ENCODE data around the gene FAM120A.

FAM120A gene

DNA sequence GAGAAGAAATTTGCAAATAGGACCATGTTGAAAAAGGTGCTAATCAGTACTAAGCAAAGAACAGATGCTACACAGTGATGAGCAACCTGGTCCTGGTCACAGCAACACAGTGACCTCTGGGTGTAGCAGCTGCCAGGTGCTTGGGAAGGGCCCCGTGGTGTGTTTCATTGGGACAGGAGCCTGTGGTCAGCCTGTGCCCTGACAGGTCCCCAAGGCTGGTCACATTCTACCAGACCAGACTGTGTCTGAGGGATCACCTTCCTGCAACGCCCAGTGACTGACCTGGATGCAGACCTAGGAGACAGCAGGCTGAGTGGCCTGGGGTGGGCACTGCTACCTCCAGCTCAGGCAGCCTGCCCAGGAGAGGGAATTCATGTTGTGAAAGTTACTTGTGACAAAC, 56.7 kb downstream of the FAM120A start:
- TF ChIP-seq FOXP2 (optimal IDR thresholded peaks at IDR 0.05; ENCODE audit: borderline replicate concordance, extremely low read depth, extremely low read length, insufficient read depth) = no peak
- no peak for TF ChIP-seq POLR2AphosphoS5 (IDR thresholded peaks at IDR 0.05; ENCODE audit: low read depth, low read length)

GRCh38 chr9:93509084-93509483, 57.6 kb downstream of the FAM120A start:
- TF ChIP-seq FOXP2 (optimal IDR thresholded peaks at IDR 0.05; ENCODE audit: borderline replicate concordance, extremely low read depth, extremely low read length, insufficient read depth) (no peak), REST (IDR thresholded peaks at IDR 0.05; ENCODE audit: insufficient read depth in 1 of 2, low read depth in 2 of 2, low read length in 2 of 2) (no peak)

- TF ChIP-seq REST (IDR thresholded peaks at IDR 0.05; ENCODE audit: insufficient read depth in 1 of 2, low read depth in 2 of 2, low read length in 2 of 2) (no peak), POLR2AphosphoS5 (IDR thresholded peaks at IDR 0.05; ENCODE audit: low read depth, low read length) (no peak), FOXP2 (optimal IDR thresholded peaks at IDR 0.05; ENCODE audit: borderline replicate concordance, extremely low read depth, extremely low read length, insufficient read depth) (no peak), SIN3A (IDR thresholded peaks at IDR 0.05; ENCODE audit: borderline replicate concordance, insufficient read depth, low read length) (no peak), TAF1 (IDR thresholded peaks at IDR 0.05; ENCODE audit: borderline replicate concordance, insufficient read depth, low read length) (no peak)
Observed at GRCh38 chr9:93510041-93510440, 58.6 kb downstream of the FAM120A start.

- TF ChIP-seq POLR2AphosphoS5 (IDR thresholded peaks at IDR 0.05; ENCODE audit: low read depth, low read length) (no peak), SIN3A (IDR thresholded peaks at IDR 0.05; ENCODE audit: borderline replicate concordance, insufficient read depth, low read length) (no peak), FOXP2 (optimal IDR thresholded peaks at IDR 0.05; ENCODE audit: borderline replicate concordance, extremely low read depth, extremely low read length, insufficient read depth) (no peak), REST (IDR thresholded peaks at IDR 0.05; ENCODE audit: insufficient read depth in 1 of 2, low read depth in 2 of 2, low read length in 2 of 2) (no peak), TAF1 (IDR thresholded peaks at IDR 0.05; ENCODE audit: borderline replicate concordance, insufficient read depth, low read length) (no peak)
Observed at GRCh38 chr9:93513606-93514005, 62.1 kb downstream of the FAM120A start.

GRCh38 chr9:93517331-93517730, 65.8 kb downstream of the FAM120A start:
- TF ChIP-seq REST (IDR thresholded peaks at IDR 0.05; ENCODE audit: insufficient read depth in 1 of 2, low read depth in 2 of 2, low read length in 2 of 2) = no peak
- no peak for TF ChIP-seq SIN3A (IDR thresholded peaks at IDR 0.05; ENCODE audit: borderline replicate concordance, insufficient read depth, low read length)
- no peak for TF ChIP-seq FOXP2 (optimal IDR thresholded peaks at IDR 0.05; ENCODE audit: borderline replicate concordance, extremely low read depth, extremely low read length, insufficient read depth)
- no peak for TF ChIP-seq POLR2AphosphoS5 (IDR thresholded peaks at IDR 0.05; ENCODE audit: low read depth, low read length)
- TF ChIP-seq TAF1 (IDR thresholded peaks at IDR 0.05; ENCODE audit: borderline replicate concordance, insufficient read depth, low read length) = no peak

Data from PFSK-1 (cell line).